ENCODE results near the gene MAP3K1.

GRCh38 chr5:56917534-56917933 lies 102.2 kb downstream of the MAP3K1 start:
- no peak for TF ChIP-seq CTCF (IDR thresholded peaks at IDR 0.05)
- no peak for TF ChIP-seq POLR2A (IDR thresholded peaks at IDR 0.05)
